Transverse colon (tissue), 4 donors: ENCODE measurements around the gene GPN1. TPM values are rescaled to one million over a fixed set of nuclear protein-coding genes. Genes with fewer than 3 reads are reported as not detected.
A peak's percentile ranks its signal among the peaks of the same experiment; 100 is the strongest.

Experiments
- DNase-seq: peaks from one replicate; pipeline ENCODE4 v3.0.0-alpha.2; 2019
- H3K27ac ChIP-seq, 4 donors: fragments of 200-600 bp; sonication (generic); 2 replicates each; pipeline ENCODE4 v1.5.1; 2016 to 2018; ENCODE audit warnings: inconsistent platforms in 4 of 4
- H3K27me3 ChIP-seq: fragments of 200-600 bp; sonication (generic); 2 replicates; pipeline ENCODE4 v1.5.1; 2017; ENCODE audit warnings: inconsistent platforms
- H3K36me3 ChIP-seq, 4 donors: fragments of 200-600 bp; sonication (generic); 2 replicates each; pipeline ENCODE4 v1.5.1; 2017 to 2019; ENCODE audit warnings: inconsistent platforms in 4 of 4
- H3K4me1 ChIP-seq, 4 donors: fragments of 200-600 bp; sonication (generic); 2 replicates each; pipeline ENCODE4 v1.5.1; 2017 to 2020; ENCODE audit warnings: inconsistent platforms in 4 of 4
- H3K4me3 ChIP-seq, 4 donors: fragments of 200-600 bp; sonication (generic); 1 replicate in 1 of 4; 2 replicates in 3 of 4; pipeline versions ENCODE4 v1.5.1 to v1.6.1; 2017 to 2019; ENCODE audit warnings: inconsistent platforms in 4 of 4
- H3K9me3 ChIP-seq, 2 donors: fragments of 200-600 bp; sonication (generic); 2 replicates each; pipeline ENCODE4 v1.5.1; 2017 to 2019; ENCODE audit warnings: inconsistent platforms in 2 of 2
- CTCF ChIP-seq, 5 experiments: fragments of 200-600 bp in 3 of 5; fragments of 450-650 bp in 2 of 5; sonication (generic) in 3 of 5; IDR thresholded peaks; 1 replicate in 2 of 5; 2 replicates in 3 of 5; pipeline ENCODE4 v1.5.1; 2016 to 2017; ENCODE audit warnings: antibody characterized with exemption in 5 of 5, inconsistent platforms in 3 of 5, mild to moderate bottlenecking in 2 of 5, moderate library complexity in 1 of 5
- EP300 ChIP-seq: sonication (generic); formaldehyde crosslinking; IDR thresholded peaks from one replicate; pipeline ENCODE4 v1.6.1; 2017; ENCODE audit warnings: antibody characterized with exemption, low read depth
- POLR2A ChIP-seq: fragments of 450-650 bp; IDR thresholded peaks from one replicate; pipeline ENCODE4 v1.6.1; 2016; ENCODE audit warnings: antibody characterized with exemption, mild to moderate bottlenecking, moderate library complexity
- POLR2AphosphoS5 ChIP-seq, 3 donors: sonication (generic); formaldehyde crosslinking; IDR thresholded peaks; one replicate each; pipeline ENCODE4 v1.6.1; 2016; ENCODE audit warnings: antibody characterized with exemption in 3 of 3
- WGBS, 2 donors: methylation state at CpG; one replicate each; pipeline ENCODE4 v1.1.5; 2018; ENCODE audit warnings: low coverage in 1 of 2; 5-methylcytosine and 5-hydroxymethylcytosine counted together
- in situ Hi-C, 4 donors: fragments of 200-750 bp; cut with MboI; loops; one replicate each; pipeline versions ENCODE4 v1.15.0 to v1.15.1; 2017; ENCODE audit warnings: low sequenced_read_pairs in 3 of 4, low pct_ligation_motif_present in 1 of 4, low pct_unique_long_range_greater_than_20kb in 1 of 4
- intact Hi-C: fragments of 100-400 bp; cut with DNase I; formaldehyde crosslinking; loops from one replicate; pipeline ENCODE4 v1.15.1; 2023; ENCODE audit warnings: low total_unique reads
- total RNA-seq, 4 donors: library from RNA; depleted of rRNA; stranded (reverse); fragments of >200 nt; gene quantifications; one replicate each; pipeline ENCODE4 v1.1.0, GENCODE V29; 2016

The GPN1 gene
- 10 to 100 TPM in 3 of 4 donors, not detected in 1; 14.6 to 24.3 (median 19.4) TPM for total RNA-seq

DNA sequence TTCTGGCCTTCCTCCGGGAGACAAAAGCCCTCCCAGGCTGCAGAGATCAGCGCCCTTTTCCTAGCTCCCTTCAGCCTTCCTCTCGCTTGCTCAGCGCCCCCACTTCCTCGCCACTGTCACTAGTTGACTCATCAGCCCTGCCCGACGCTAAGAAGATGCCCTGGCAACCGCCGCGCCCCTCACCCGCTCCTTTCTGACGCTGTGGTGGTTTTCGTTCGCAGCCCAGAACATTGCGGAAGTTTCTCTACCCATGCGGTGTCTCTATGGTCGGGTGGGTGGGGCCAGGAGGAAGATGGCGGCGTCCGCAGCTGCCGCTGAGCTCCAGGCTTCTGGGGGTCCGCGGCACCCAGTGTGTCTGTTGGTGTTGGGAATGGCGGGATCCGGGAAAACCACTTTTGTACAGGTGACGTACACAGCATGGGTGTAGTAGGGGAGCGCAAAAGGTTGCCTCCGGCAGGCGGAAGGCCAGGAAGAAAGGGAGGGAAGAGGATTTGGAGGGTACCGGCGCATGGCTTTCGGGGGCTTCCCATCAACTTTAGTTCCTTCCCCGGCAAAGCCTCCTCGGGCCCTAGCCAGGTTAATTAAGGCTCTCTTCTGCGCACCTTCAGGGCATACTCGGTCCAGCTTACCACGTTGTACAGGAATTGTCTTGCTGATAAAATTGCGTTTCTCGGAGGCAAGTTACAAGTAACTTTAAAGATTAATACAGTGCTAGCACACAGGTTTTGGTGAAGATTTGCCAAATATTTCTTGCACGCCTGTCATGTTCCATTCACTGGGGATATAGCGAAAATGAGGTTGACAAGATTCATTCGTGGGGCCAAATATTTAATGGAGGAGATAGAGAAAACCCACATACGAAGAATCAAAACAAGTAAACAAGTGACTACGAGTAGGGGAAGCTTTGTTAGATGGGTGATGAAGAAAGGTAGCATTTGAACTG is at the start of gene GPN1, which contains the start of gene CCDC121:
Gene GPN1 (plus strand): TSS at position 284 of the 943 bp plus-strand sequence. CDS start 9 bp downstream, at position 293.
Gene CCDC121 (minus strand): TSS at position 246 of the 943 bp plus-strand sequence. CDS start 1,213 bp downstream, outside the sequence.
- Histone ChIP-seq H3K4me1 (peaks cover 14 to 19% (median 15%) of the 10 kb centered on the region in 4 donors), H3K27ac (peak within 1 kb of the TSS; percentile 73 to 88 (median 80)), H3K4me3 (peak within 1 kb of the TSS; percentile 50 to 88 (median 76)), H3K27me3 (no peaks in the 10 kb centered on the region), H3K9me3 (no peaks in the 10 kb centered on the region), H3K36me3 (peaks cover 0 to 21% (median under 1%) of the 10 kb centered on the region in 4 donors)
- in situ Hi-C loops, result no loop called here
- intact Hi-C loops, result no loop called here
- WGBS, 2 donors, result 1 to 2% methylated on average over 9 to 41 of the region's 44 CpGs
- TF ChIP-seq EP300 (no peak), POLR2AphosphoS5 (IDR thresholded peaks at IDR 0.05) (peak; percentile 54 to 68 (median 63)), POLR2A (peak; percentile 66), CTCF (IDR thresholded peaks at IDR 0.05) (no peak)
- DNase-seq, result peak; percentile 92

GRCh38 chr2:27581417-27582128 is 47.3 kb upstream of the GPN1 start:
- intact Hi-C loops (loop anchor here (5.0 kb wide), 1 partner anchor 94 kb away; the partner anchor contains the start of gene IFT172), in situ Hi-C loops (no loop called here)
- no peaks in the 10 kb centered on the region for H3K36me3 ChIP-seq
- peaks cover 6 to 8% of the 10 kb centered on the region in 2 donors for H3K9me3 ChIP-seq
- 94 to 100% methylated on average over 1 to 19 of the region's 19 CpGs for WGBS, 2 donors
- TF ChIP-seq CTCF (IDR thresholded peaks at IDR 0.05) (no peak), POLR2AphosphoS5 (IDR thresholded peaks at IDR 0.05) (no peak), EP300 (no peak), POLR2A (no peak)
- DNase-seq, result no peak
- peaks cover 11 to 33% (median 16%) of the 10 kb centered on the region in 4 donors for H3K4me1 ChIP-seq
- H3K4me3 ChIP-seq, result no peak overlapping the region
- peak overlapping the region in 3 of 4 donors; percentile 75 to 86 (median 82) for H3K27ac ChIP-seq
- no peaks in the 10 kb centered on the region for H3K27me3 ChIP-seq

- intact Hi-C loops (loop anchor here (5.0 kb wide), 1 partner anchor 95 kb away; the partner anchor contains the start of gene IFT172), in situ Hi-C loops (no loop called here)
- Histone ChIP-seq H3K27me3 (no peaks in the 10 kb centered on the region), H3K4me1 (peaks cover 11 to 33% (median 16%) of the 10 kb centered on the region in 4 donors), H3K9me3 (peaks cover under 1 to 5% of the 10 kb centered on the region in 2 donors), H3K4me3 (peak overlapping the region; percentile 42 to 88 (median 54)), H3K27ac (peak overlapping the region; percentile 53 to 86 (median 78)), H3K36me3 (no peaks in the 10 kb centered on the region)
- no peak for DNase-seq
- no peak for TF ChIP-seq EP300
- TF ChIP-seq CTCF (IDR thresholded peaks at IDR 0.05), result no peak
- no peak for TF ChIP-seq POLR2AphosphoS5 (IDR thresholded peaks at IDR 0.05)
- no peak for TF ChIP-seq POLR2A
- WGBS, 2 donors, result 85 to 90% methylated on average over 5 to 16 of the region's 16 CpGs
Observed at GRCh38 chr2:27582129-27582694, 46.6 kb upstream of the GPN1 start.
